Posterior vena cava (tissue), 2 donors: ENCODE results near the gene PTCH2. TPM values are rescaled to one million over a fixed set of nuclear protein-coding genes. Genes with fewer than 3 reads are reported as not detected.
"Not testable (repeated sequence)": the region's sequence is repeated elsewhere in the genome, so short reads cannot be mapped to it uniquely, and the experiment has no call there.

Source experiments
- DNase-seq: peaks from one replicate; pipeline ENCODE4 v3.0.0-alpha.2; 2020; ENCODE audit warnings: low spot score
- intact Hi-C, 2 donors: fragments of 100-400 bp; cut with DNase I; formaldehyde crosslinking; loops; one replicate each; pipeline versions ENCODE4 v1.14.1 to v1.14.2; 2022 to 2023
- total RNA-seq, 2 donors: library from RNA; stranded (reverse); fragmentation: NEBNext Ultra II Directional; extraction: Animal tissue kit (Norgen Biotek cat#: 25700); gene quantifications; one replicate each; pipeline ENCODE4 v1.2.1, GENCODE V29; 2021
- donor health status: DM: yes; HTN: yes; CAD: no.
- donor health status: DM: yes; HTN: yes; CAD: no.

Gene PTCH2
- total RNA-seq, 2 donors from 2014 or later: 1.6 to 2.1 TPM

DNA sequence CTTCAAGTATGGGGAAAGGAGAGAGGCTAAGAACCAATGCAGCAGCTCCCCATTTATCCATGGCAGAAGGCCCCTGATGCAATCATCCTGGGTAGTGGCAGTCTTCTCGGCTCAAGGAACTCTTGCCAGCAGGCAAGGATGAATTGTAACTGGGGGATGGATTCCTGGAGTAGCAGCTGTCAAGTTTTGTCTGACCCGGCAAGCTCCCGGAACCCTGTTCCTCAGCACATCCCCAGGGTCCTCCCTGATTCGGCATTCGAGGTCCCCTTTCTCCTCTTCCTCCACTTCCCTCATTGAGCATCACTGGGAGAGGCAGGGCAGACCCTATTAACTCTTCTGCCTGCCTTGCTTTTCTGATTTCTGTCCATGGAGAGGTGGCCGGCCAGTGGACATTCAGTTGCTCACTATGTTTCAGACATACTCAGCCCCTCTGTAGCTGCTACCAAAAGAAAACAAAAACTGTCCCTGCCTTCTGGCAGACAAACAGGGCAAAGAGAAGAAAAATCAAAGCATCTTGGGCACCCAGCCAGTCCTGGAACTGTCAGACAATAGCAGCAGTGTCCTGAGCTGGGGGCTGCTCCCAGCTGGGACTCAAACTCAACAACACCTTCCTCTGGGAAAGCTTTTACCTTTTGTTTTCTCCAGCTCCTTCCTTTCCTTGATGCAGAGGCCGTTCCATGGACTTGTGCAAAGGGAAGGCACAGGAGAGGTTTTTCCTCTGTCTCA is 5.6 kb upstream of the PTCH2 start:
- intact Hi-C loops: no loop called here

DNA sequence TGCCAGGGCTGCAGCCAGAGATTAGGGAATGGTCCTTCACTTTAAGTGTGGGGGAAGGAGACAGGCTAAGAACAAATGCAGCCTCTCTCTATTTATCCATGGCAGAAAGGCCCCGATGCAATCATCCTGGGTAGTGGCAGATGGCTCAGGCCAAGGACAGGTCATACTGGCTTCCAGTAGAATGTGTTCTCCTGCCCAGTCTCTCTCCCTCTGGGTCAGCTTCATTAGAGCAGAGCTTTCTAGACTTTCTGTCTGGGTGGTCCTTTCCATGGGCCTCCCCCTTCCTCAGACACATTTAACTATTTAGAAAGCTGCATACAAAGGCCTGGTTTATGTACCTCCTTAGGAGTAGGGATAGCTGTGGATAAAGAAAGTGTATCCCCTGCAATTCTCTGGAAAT is 4.8 kb upstream of the PTCH2 start:
- intact Hi-C loops: no loop called here

More for the DNA sequence above, 5.6 kb upstream of the PTCH2 start:
- no peak for DNase-seq

DNA sequence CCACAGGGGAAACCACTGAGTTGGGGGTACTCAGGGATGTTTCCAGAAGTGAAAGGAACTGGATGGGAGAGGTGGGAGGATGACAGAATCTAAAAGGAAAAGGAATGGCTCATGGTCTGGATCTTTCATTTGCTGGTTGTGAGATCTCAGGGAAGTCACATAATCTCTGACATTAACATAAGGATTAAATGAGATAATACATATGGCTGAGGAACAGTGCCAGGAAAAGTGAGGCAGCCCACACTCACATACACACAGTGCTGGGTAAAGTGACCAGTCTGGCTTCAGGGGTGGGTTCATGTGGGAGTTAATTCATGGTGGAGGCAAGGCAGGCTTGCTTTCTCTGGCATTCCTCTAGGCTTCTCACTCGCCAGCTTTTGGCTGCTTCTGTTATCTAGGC is 3.9 kb upstream of the PTCH2 start:
- no peak for DNase-seq
- intact Hi-C loops: no loop called here

More for the DNA sequence above, 4.8 kb upstream of the PTCH2 start:
- no peak for DNase-seq

DNA sequence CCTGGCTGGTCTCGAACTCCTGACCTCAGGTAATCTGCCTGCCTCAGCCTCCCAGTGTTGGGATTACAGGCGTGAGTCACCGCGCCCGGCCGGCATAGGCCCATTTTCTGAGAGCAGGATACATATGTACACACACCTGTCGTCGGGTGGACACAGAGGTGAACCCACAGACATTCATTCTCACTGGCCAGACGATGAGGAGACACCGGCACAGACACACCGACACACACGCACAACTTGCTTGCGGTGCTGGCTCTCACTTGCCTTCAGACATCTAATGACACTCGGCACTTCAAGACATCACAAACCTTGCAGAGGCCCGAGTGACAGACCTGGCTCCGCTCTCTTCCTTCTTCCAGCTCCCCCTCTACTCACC is 579 bp downstream of the PTCH2 start:
- intact Hi-C loops: loop anchor here in 1 of 2 donors (5.0 kb wide), 1 partner anchor 50 kb away; no protein-coding TSS in a partner anchor
- DNase-seq: no peak

DNA sequence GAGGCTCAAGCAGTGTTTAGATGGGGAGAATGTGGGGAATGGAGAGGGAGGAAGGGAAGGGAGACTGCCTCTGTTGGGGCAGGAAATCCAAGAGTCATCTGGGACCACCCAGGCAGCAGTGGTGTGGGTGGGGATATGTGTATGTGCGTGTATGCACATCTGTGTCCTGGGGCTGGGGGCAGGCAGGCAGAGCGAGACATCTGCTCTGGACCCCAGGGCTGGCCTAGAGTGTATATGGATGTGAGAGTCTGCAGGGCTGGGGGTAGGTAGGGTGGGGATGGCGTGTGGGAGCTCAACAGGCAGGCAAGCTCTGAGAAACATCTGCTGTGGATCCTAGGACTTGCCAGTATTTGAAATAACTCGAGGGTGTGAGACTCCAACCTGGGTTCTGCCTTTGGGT is 3.5 kb downstream of the PTCH2 start:
- intact Hi-C loops: loop anchor here (10.0 kb wide), 2 partner anchors 55 to 175 kb away; partner anchors contain the start of genes BEST4 (in 1 of the 2), HECTD3 (in 1 of the 2) and UROD (in 1 of the 2)
- DNase-seq: no peak

DNA sequence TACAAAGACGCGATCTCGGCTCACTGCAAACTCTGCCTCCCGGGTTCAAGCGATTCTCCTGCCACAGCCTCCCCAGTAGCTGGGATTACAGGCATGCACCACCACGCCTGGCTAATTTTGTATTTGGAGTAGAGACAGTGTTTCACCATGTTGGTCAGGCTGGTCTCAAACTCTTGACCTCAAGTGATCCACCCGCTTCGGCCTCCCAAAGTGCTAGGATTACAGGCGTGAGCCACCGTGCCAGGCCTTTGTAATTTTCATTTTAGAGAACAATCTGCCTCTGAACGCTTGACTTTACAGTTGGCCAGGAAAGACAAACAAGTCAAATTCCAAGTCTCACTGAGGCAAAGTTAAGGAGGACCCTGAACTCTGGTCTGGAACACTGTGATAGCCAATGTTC is 4.8 kb downstream of the PTCH2 start:
- DNase-seq: not testable (repeated sequence)
- intact Hi-C loops: loop anchor here (10.0 kb wide), 2 partner anchors 53 to 177 kb away; partner anchors contain the start of genes BEST4 (in 1 of the 2), HECTD3 (in 1 of the 2) and UROD (in 1 of the 2)

DNA sequence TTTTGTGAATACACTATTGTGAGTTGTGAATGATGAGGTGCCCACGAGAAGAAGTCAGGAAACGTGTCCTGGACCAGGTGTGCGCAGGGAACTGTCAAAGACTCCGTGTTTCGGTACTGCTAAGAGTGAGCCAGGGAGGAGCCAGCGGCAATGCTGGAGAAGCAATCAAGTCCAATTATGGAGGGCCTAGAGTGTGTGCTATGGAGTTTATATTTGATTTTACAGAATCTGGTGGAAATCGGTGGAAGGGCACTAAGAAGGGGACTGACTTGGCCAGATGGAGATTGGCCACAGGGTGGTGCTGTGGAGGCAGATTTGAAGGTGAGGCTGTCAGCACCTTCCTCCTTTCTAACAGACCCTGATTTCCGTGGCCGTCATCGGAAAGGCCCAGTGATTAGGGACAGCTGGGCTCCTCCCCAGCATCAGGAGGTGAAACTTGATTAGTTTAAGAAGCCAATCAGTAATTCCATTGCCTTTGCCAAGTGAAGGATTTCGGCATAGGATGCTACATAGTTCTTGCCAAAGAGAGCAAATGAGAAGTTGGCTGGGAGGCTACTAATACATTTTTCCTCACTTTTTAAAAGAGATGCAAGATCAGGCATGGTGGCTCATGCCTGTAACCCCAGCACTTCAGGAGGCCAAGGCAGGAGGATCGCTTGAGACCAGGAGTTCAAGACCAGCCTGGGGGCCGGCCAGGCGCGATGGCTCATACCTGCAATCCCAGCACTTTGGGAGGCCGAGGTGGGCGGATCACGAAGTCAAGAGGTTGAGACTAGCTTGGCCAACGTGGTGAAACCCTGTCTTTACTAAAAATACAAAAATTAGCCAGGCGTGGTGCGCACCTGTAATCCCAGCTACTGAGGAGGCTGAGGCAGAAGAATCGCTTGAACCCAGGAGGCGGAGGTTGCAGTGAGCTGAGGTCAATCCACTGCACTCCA is 7.0 kb downstream of the PTCH2 start:
- peak; percentile 96 for DNase-seq
- intact Hi-C loops: loop anchor here (10.0 kb wide), 2 partner anchors 51 to 179 kb away; partner anchors contain the start of genes BEST4 (in 1 of the 2), HECTD3 (in 1 of the 2) and UROD (in 1 of the 2)

DNA sequence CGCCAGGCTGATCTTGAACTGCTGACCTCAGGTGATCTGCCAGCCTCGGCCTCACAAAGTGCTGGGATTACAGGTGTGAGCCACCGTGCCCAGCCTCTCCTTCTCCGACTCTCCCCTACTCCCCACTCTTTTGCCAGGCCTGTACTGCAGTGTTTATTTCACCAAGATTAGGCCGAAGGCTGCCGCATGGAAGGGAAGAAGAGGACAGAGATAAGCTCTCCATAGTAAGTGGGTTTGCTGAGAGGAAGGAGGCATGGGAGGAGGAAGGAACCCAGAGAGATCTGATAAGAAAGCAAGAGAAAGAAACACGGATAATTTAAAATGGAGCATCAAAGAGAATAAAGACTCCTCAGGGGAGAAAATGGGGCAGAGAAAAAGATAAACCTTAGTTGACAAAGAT is 8.7 kb downstream of the PTCH2 start:
- intact Hi-C loops: loop anchor here (10.0 kb wide), 2 partner anchors 50 to 180 kb away; partner anchors contain the start of genes BEST4 (in 1 of the 2), HECTD3 (in 1 of the 2) and UROD (in 1 of the 2)

DNA sequence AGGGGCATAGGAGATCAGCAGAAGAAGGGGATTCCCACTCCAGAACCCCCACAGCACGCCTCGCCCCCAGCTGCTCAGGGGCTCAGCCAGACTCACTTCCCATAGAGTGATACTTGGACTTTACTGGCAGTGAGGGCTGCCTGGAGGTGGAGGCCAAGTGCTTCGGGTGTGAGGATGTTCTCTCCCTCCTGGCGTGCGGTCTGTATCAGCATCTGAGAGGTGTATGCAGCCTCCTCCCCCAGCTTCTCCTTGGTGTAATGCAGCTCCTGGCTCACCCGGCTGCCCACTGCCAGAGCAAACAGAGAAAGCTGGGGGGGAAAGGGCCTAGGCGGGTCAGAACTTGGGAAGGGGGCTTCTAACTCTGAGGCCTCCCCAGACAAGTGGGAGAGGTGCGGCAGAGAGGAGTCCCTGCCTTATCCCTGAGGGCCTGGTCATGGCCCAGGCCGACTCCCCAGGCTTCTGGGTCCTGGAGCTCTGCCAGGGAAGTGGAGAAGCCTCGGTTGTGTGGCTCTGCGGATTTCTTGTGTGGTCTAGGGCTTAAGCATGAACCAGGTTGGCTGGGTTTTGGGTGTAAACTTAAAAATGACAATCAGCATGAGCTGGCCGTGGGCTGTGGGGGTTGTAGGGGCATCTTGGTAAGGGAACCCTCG is 10.9 kb downstream of the PTCH2 start:
- intact Hi-C loops: loop anchor here (10.0 kb wide), 2 partner anchors 47 to 183 kb away; partner anchors contain the start of genes BEST4 (in 1 of the 2), HECTD3 (in 1 of the 2) and UROD (in 1 of the 2)
- DNase-seq: peak; percentile 55

More for the DNA sequence above, 8.7 kb downstream of the PTCH2 start:
- peak; percentile 13 for DNase-seq

DNA sequence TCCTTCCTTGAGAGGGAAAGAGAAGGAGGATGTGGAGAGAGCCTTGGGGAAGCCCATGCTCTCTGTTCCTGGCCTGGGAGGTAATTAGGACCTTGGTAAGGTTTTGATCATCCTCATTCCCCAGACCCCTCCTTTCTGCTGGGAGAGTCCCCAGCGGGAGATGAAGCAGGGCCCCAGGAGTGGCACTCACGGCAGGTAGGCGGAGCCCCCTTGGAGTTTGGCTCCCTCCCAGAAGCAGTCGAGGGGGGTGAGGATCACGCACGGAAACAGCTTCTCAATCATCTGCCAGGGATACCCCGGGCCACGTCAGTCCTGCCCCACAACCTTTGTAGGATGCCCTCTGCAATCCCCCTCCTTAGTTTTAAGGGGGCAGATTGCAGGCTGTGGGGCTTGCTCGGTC is 11.5 kb downstream of the PTCH2 start:
- peak; percentile 75 for DNase-seq
- intact Hi-C loops: loop anchor here (10.0 kb wide), 2 partner anchors 47 to 183 kb away; partner anchors contain the start of genes BEST4 (in 1 of the 2), HECTD3 (in 1 of the 2) and UROD (in 1 of the 2)

DNA sequence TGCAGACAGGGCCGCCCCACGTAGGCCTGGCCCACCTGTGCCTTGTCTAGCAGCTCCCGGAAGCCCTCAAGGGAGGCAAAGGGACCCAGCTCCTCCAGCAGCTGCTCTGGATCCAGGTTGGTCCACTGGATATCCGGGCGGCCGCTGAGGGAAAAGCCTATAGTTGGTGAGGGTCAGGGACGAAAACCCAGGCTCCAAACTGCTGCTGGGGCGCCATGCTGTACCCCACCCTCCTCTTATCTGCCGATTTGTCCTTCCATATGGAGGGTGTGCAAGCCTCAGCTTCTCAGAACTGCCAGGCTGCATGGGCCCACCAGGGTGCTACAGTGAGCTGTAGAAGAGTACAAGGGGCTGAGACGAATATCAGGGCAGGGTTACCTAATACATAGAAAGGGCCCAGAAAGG is 12.2 kb downstream of the PTCH2 start:
- peak; percentile 76 for DNase-seq
- intact Hi-C loops: loop anchor here (10.0 kb wide), 2 partner anchors 46 to 184 kb away; partner anchors contain the start of genes BEST4 (in 1 of the 2), HECTD3 (in 1 of the 2) and UROD (in 1 of the 2)

DNA sequence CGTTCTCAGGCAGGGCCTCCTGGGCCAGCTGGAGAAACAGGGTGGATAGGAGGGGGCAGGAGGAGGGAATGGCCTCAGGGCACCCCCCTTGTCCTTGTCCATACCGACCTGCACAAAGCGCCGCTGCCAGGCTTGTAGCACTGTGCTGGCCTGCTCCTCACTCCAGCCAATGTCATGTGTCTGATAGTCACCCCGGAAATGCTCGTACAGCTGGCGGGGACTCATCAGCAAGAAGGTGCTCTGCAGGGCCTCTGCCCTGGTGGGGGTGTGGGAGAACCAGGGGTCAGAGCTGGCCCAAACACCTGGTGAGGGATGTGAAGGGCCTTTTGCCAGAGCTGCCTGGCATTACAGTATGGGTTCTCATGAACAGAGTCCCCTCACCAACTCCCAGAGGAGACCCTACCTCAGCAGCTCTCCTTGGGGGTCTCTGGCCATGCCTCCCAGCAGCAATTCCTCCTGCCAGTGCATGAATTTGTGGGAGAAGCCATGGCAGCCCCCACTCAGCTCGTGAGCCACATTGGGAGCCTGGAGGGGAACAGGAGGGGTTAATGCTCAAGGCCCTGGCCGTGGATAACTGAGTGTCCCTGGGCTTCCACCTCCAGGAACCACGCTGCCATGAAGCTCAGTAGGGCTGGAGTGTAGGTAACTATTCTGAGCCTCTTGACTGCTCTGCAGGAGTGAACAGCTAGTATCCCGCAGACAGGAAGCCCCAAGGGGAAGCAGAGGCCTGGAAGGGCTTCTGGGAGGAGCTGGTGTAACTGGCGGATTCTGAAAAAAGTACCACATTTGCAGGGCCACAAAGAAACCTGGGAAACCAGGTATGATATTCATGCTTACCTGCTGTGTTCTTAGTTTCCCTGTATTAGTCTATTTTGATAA is 13.3 kb downstream of the PTCH2 start:
- intact Hi-C loops: loop anchor here (10.0 kb wide), 2 partner anchors 45 to 185 kb away; partner anchors contain the start of genes BEST4 (in 1 of the 2), HECTD3 (in 1 of the 2) and UROD (in 1 of the 2)
- peak; percentile 75 for DNase-seq

DNA sequence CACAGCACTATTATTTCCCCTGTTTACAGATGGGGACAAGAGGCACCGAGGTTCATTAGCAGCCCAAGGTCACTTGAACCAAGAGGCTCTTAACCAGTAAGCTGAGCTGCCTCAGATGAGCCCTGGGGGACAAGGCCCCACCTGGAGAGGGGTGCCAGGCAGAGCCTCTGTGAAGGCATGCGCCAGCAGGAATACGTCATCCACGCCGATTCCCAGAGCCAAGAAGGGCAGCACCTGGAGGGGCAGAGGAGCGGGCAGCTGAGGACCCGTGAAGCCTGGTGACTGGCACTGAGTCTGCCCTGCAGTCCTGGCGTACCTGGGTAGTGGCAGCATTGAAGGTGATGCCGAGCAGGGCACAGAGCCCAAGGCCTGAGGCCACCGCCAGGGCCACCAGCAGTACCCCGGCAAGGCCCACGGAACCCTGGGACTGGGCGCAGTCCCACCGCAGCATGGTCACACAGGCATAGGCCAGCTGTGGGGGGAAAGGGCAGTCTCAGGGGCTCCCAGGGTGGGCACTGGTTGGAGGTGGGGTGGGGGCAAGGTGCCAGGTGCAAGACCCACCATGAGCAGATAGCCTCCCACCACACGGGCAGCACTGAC is 14.1 kb downstream of the PTCH2 start:
- peak; percentile 78 for DNase-seq
- intact Hi-C loops: no loop called here

DNA sequence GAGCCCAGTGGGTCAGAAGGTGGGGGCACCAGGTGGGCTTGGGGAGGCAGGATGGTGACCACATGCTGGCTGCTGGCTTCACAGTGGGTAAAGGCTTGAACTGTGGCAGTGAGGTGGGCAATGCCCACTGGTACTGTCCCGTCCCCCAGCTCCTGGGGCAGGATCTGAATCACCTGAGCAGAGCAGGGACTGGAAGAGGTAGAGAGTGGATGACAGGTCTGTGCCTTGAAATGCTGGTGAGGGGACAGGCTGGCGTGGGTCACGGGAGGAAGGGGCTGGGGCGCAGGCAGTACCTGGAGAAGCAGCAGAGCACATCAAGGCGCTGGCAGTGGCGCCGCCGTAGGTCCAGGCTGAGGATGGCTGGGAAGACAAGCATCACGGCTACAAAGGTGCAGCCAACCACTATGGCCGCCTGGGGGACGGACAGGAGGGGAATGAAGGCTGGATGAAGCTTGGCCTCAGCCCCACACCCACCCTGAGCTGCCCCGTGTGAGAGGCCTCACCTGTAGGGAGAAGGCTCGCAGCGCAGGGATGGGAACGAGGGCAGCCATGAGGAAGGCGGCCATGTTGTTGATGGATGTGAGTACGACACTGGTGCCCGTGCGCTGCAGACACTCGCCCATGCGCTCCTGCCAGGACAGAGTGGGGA is 14.9 kb downstream of the PTCH2 start:
- intact Hi-C loops: no loop called here
- DNase-seq: peak; percentile 72

DNA sequence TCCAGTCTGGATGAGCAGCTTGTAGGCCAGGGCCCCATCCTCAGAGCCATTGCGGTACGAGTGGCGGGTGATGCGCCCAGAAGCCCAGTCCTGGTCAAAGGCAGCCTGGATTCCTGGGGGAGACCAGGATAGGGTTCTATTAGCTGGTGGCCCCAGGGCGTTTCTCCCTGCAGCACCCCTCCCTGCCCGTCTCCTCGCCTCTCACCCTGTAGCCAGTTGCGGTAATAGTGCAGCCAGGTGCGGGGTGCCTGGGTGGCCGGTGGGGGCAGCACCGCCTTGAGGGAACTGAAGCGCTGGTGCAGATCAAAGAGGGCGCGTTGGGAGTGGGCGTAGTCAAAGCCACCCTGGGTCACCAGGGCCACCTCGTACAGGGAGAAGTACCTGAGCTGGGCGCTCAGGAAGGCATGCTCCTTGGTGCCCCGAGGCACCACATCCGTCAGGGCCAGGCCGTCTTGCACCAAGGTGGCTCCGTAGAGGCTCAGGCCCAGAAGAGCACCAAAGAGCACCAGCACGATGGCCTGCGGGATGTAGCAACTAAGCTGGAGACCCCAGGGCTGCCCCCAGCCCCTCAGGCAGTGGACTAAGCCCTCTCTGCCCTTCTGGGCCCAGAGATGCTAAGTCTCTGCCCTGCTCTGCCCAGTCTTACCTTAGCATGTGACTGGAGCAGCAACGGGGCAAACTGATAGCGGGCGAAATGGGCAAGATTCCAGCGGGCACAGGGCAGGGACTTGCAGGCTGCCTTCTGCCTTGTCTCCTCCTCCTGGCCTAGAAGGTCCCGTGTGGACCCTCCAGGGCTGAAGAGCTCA is 15.7 kb downstream of the PTCH2 start:
- DNase-seq: peak; percentile 79

More for the DNA sequence above, 15.7 kb downstream of the PTCH2 start:
- intact Hi-C loops: no loop called here
